ENCODE data around the gene PPP2R2C.

PPP2R2C gene

DNA sequence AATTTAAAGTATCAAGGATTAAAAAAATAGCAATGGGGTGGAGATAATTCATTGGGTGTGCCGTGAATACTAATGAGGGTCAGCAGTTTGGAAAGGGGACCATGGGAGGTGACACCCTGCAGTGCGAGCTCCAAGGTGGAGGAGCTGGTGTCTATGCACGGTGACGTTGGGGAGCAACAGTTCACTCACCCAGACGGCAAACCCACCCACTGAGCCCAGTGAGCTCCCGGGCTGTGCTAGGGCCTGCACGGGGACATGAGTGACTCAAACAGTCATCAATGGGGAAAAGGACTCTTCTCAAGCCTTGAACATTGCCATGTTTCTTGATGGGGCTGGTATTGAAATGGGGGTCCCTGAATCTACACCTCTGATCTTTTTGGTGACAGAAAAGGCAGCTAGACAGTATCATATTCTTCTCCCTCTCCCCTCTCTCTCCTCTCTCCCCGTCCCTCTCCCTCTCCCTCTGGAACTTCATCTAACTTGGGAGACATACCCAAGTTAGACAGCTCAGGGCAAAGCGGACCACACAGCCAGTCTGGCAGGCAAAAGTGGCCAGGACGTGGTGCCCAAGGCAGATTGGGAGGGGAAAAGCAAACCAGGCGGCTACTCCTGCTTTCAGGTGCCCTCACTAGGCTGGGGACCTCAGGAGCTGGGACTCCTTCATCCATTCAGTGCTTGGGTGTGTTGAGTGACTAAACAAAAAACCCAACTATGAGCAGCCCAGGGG lies 26.3 kb upstream of the PPP2R2C start:
- Mint-ChIP-seq H3K4me3 (no peak overlapping the region), H3K4me1 (peaks cover 8% of the 10 kb centered on the region), H3K9me3 (peaks cover 7% of the 10 kb centered on the region), H3K27ac (no peak overlapping the region), H3K27me3 (ENCODE audit: low read depth, poor library complexity) (peaks cover 47% of the 10 kb centered on the region), H3K36me3 (ENCODE audit: low read depth) (no peaks in the 10 kb centered on the region)
- TF ChIP-seq, protein P1, sequence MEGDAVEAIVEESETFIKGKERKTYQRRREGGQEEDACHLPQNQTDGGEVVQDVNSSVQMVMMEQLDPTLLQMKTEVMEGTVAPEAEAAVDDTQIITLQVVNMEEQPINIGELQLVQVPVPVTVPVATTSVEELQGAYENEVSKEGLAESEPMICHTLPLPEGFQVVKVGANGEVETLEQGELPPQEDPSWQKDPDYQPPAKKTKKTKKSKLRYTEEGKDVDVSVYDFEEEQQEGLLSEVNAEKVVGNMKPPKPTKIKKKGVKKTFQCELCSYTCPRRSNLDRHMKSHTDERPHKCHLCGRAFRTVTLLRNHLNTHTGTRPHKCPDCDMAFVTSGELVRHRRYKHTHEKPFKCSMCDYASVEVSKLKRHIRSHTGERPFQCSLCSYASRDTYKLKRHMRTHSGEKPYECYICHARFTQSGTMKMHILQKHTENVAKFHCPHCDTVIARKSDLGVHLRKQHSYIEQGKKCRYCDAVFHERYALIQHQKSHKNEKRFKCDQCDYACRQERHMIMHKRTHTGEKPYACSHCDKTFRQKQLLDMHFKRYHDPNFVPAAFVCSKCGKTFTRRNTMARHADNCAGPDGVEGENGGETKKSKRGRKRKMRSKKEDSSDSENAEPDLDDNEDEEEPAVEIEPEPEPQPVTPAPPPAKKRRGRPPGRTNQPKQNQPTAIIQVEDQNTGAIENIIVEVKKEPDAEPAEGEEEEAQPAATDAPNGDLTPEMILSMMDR (IDR thresholded peaks at IDR 0.05): no peak
- DNase-seq: no peak

- DNase-seq: no peak
- TF ChIP-seq, protein P1 (IDR thresholded peaks at IDR 0.05): no peak
- H3K27me3 Mint-ChIP-seq (ENCODE audit: low read depth, poor library complexity): peaks cover 47% of the 10 kb centered on the region
- H3K36me3 Mint-ChIP-seq (ENCODE audit: low read depth): no peaks in the 10 kb centered on the region
- H3K9me3 Mint-ChIP-seq: no peaks in the 10 kb centered on the region
- peaks cover 17% of the 10 kb centered on the region for H3K4me1 Mint-ChIP-seq
- H3K27ac Mint-ChIP-seq: no peak overlapping the region
- H3K4me3 Mint-ChIP-seq: no peak overlapping the region
Measured at GRCh38 chr4:6497796-6498195, 25.4 kb upstream of the PPP2R2C start.

- Mint-ChIP-seq H3K4me1 (peaks cover 18% of the 10 kb centered on the region), H3K27ac (no peak overlapping the region), H3K4me3 (no peak overlapping the region), H3K36me3 (ENCODE audit: low read depth) (no peaks in the 10 kb centered on the region), H3K27me3 (ENCODE audit: low read depth, poor library complexity) (peaks cover 50% of the 10 kb centered on the region), H3K9me3 (no peaks in the 10 kb centered on the region)
- no peak for DNase-seq
- TF ChIP-seq, protein P1 (IDR thresholded peaks at IDR 0.05): no peak
Measured at GRCh38 chr4:6495736-6496135, 23.3 kb upstream of the PPP2R2C start.

- Mint-ChIP-seq H3K36me3 (ENCODE audit: low read depth) (no peaks in the 10 kb centered on the region), H3K9me3 (no peaks in the 10 kb centered on the region), H3K4me1 (peaks cover 18% of the 10 kb centered on the region), H3K27me3 (ENCODE audit: low read depth, poor library complexity) (peaks cover 54% of the 10 kb centered on the region), H3K4me3 (no peak overlapping the region), H3K27ac (no peak overlapping the region)
- TF ChIP-seq, protein P1 (IDR thresholded peaks at IDR 0.05): no peak
- DNase-seq: no peak
Measured at GRCh38 chr4:6495296-6495590, 22.8 kb upstream of the PPP2R2C start.

DNA sequence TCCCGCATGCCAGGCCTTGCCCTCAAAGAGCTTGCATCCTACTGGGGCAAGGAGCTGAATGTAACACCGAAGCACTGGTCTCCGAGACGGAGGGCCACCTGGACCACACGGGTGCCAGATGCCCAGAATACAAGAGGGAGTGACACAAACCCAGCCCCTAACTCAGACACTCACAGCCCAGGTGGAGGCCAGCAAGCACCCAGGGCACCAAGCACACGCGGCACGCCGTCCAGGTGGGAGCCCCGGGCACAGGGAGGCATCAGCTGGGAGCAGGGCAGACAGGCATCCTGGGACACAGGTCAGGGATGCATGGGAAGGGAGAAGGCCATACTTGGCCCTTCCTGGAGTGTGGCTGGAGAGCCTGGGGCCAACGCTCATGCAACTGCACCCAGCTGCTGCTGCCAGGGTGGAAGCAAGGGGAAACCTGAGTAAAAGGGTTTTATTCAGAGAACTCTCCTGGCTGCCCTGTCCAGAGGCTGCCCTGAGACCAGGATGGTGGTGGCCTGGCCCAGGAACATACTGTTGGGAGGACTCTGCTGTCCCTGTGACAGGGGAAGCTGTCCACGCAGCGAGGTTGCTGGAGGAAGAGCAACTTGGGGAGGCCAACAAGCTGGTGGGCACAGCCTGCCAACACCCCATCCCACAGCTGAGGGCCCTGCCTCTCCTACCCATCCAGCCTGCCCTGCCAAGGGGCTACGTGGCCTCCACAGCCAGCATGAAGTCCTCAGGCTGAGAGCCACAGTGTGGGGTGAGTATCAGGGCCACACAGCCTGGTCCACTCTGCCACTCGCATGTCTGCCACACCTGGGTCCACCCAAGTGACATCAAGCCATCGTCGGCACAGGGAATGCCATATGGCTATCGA lies 22.2 kb upstream of the PPP2R2C start:
- TF ChIP-seq, protein P1 (IDR thresholded peaks at IDR 0.05): no peak
- Mint-ChIP-seq H3K4me3 (peak overlapping the region; percentile 47), H3K27ac (peak overlapping the region; percentile 2), H3K9me3 (no peaks in the 10 kb centered on the region), H3K36me3 (ENCODE audit: low read depth) (no peaks in the 10 kb centered on the region), H3K4me1 (peaks cover 18% of the 10 kb centered on the region), H3K27me3 (ENCODE audit: low read depth, poor library complexity) (peaks cover 54% of the 10 kb centered on the region)
- DNase-seq: no peak
